HG03139 (cell line): Measurements from ENCODE around the gene CLSTN2.

Experiments
- ATAC-seq: cut with Tn5 transposase; IDR thresholded peaks from one replicate; pipeline ENCODE4 v1.9.1; 2021; ENCODE audit not compliant: unreplicated experiment

The CLSTN2 gene

DNA sequence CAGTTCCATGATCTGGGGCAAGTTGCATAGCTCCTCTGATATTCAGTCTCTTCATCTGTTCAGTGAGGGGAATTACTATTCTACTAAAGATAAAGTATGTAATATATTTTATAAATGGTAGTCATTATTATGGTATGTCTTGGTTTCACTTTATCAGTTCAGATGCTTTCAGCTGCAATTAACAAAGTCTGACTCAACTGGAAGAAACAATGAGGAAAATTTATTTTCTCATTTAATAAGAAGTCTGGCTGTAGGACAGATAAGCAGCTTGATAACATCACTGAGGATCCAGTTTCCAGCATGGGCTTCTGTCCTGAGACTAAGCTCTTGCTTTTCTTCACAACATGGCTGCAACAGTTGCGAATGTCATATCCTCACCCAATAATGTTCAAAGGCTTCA lies 388.6 kb downstream of the CLSTN2 start:
- no peak for ATAC-seq

DNA sequence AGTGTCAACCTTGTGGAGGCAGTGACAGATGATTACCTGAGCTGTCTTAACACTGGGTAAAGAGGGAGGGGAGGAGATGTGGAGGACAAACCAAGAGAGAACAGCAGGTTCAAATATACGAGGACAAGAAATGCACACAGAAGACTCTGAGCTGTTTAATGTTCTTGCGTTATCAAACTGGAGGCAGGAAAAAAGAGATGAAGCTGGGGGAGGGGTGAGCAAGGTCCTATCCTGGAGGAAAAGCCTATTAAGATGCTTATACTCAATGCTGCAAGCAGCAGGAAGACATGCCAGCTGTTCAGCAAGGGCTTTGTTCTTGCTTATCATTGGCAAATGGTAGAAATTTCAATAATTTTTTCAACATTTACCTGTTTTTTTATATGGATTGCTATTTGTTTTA lies 397.1 kb downstream of the CLSTN2 start:
- ATAC-seq = no peak

DNA sequence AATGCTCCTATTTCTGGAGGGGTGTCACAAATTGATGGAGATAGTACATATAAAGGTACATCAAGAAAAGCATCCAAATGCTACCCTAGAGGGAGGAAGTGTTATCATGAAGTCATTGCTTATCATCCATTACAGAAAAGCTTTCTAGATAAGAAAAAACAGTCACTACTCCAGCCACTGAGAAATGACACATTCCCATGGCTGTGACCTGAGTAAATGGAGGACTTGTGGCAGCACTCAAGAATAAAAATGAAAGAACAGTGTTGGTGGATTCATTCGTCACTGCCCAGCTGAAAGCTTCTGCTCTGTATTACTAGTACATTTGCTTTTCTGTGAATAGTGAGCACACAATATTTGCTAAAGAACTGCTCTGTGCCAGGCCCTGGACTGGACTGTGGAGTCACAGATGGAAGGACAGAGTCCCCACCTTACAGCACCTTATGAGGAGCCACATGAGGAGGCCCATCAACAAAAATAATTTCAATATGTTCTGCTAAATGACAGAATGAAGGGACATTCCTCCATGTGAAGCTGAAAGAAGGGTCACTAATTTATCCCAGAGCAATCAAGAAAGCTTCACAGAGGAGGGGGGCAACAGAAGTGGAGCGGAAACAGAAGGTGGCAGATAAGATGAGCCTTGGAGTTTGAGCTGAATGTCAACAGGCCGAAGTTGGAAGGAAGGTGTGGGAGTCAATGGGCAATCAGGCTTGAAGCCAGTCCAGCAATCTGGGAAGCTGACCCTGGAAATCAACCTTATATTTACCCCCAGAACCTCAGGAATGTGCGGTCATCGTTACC lies 399.3 kb downstream of the CLSTN2 start:
- no peak for ATAC-seq

DNA sequence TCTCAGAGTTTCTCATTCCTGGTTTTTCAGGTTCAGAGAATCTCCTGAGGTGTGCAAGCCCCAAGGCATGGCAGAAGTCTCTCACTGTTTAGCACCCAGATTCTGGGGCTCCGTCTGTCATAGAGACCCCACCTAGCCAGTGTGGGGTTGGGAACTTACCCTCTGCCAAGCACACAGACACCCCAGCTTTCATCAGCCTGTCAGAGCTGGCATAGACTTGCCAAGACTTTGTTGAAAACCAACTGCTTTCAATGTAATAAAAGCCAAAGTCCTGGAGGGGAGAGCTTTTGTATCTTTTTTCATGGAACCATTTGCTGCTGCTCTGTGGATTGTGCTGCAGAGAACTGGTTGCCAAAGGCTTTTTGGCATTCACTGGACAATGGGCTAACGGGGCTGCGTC lies 401.5 kb downstream of the CLSTN2 start:
- ATAC-seq = no peak

DNA sequence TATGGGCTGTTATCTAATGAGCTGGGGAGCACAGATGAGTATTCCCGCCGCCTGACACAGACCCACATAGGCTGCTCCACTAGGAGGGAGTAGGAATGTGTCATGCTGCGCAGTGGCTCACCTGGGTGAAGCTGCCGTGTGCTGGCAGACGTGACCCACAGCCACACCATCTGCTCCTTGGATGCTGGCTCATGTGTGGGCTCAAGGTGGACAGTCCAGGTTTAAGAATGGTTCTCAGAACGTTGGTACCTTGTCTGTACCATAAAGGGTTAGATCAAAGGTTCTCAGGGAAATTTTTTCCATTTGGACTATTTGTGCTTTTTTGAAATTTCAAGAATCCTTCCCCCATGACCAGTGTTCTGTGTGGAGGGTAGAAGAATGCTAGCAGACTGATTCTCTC lies 403.9 kb downstream of the CLSTN2 start:
- no peak for ATAC-seq

DNA sequence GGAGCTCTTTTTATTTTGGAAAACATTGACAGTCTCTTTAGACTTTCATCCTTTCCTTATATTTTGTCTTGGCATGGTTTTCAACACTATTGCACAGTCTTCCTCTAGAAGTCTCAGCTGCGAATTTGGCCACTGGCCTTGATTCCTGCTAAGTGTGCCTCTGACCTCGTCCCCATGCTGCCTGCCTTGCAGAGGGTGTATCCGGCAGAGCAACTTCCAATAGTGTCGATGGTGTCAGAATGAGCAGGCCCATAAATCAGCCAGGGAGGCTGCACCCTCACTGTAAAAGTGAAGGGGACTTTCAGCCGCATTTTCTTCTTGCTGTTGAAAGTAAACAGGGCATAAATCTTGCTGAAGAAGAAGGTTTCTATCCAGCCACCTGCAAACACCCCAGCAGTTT lies 406.2 kb downstream of the CLSTN2 start:
- ATAC-seq = no peak

DNA sequence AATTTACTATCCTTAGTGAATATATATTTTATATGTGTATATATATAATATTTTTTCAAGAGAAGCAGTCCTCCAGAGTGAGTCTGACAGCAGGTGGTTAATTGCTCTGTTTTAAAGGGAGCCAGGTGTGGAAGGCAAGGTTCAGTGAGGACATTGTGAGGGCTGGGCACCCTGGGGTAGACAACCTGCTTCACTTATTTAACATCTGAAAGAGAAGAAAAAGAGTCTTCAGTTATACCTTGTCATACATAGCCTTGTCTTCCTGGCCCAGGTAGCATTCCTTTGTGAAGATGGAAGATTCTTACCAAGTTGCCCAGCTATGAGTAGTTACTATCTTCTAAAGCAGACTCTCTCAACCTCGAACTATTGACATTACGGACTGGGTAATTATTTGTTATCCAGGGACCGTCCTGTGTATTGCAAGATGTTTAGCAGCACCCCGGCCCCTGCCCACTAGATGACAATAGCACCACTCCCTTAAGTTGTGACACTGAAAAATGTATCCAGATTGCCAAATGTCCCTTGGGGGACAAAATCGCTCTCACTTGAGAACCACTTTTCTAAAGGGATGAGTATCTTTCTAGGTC lies 406.9 kb downstream of the CLSTN2 start:
- no peak for ATAC-seq

DNA sequence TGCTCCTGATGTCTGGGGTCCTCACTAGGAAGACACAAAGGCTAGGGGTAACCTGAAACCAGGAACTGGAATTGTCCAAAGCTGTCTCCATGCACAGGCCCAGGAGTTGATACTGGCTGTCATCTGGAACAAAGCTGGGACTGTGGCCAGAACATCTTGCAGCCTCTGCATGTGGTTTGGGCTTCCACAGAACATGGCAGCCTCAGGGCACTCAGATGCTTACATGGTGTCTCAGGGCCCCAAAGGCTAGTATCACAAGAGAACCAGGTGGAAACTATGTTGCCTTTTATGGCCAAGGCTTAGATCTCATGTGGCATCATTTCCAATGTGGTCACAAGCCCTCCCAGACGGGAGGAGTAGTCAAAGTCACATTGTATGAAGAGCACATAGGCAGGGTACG lies 407.7 kb downstream of the CLSTN2 start:
- ATAC-seq = no peak

DNA sequence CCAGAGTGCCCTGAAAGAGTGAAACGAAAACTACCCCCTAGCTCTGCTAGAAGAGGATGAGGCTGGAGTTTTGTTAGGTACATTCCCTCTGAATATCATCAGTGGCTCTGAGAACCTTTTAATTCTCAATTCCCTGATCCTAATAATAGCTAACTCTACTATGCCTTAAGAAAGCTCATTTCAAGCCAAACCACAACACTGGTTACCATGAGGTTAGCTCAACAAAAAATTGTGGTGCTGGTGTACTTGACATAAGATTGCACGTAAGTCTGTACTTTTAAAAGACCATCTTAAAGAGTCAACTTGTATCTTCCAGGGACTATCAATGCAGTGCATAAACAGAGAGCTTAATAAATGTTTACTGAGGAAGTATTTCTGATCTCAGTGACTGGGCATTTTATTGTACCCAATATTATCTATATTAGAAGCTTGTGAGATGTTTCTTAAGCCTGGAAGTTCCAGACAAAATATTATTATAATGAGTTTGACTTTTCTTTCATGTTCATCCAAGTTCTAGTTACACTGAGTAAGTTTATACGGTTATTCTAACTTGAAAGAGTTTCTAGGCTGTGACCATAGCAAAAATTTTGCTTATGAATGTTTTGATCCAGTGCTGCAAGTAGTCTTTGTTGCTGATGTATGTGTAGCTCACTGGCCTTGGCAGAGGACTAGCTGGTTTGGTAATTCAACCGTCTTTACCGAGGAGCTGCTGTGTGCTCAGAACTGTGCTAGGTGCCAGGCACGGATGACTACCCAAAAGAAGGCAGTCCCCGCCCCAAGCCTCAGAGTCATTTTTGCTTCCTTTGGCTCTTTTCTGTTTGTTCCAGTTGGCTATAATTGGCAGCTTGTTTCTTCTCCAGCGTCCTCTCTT lies 408.5 kb downstream of the CLSTN2 start:
- no peak for ATAC-seq

DNA sequence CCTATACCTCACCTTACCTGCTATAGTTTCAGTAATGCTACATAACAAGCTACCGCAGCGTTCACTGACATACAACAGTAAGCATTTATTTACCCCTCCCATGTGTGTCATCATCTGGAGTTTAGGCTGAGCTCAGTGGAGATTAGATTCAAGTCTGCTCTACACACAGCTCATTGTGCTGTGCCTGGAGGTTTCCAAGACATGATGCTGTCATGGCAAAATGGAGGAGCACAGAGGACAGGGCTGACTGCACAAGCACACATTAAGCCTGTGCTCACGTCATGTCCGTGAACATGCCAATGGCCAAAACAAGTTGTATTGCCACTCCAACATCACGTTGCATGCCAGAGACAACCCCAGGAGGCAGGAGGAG lies 409.1 kb downstream of the CLSTN2 start:
- no peak for ATAC-seq

DNA sequence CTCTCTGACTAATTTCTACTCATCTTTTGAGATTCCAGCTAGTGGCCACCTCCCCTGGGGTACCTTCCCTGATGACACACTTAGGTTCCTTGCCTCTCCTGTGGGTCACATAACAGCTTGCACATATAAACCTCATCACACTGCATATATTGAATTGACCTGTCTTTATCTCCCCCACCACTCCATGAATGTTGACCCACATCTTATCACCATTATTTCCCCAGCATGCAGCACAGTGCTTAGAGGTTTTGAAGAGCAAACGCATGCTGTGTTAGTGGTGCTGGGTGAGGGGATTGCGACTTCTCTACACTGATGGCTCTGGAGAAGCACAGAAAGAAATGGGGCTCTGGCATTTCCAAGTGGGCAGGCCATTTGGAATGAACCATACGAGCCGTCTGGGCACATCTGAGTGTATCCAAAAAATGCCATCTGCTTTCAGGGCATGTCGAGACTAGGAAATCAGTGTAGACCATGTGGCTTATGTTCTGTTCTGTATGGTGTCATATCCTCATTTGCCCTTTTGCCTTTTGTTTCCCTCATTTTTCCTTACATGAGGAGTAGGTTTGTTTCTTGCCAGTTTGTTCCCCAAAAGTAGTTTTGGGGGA lies 409.7 kb downstream of the CLSTN2 start:
- ATAC-seq = no peak

DNA sequence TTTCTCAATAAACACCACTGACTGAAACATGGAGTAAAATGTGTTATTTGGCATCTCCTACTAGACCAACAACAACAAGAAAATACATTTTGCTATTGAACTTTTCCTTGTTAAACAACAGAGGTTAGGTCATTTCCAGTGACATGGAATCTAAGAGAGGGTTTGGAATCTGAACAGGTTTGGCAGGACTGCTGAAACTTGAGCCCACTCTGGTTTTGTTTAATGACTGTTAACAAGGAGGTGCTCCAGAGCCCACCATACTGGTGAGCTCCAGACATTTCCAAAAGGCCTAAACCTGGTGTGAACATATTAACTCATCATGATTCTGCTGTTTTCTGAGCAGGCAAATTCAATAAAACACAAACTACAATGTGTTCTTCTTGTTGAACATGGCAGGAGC lies 412.2 kb downstream of the CLSTN2 start:
- no peak for ATAC-seq

DNA sequence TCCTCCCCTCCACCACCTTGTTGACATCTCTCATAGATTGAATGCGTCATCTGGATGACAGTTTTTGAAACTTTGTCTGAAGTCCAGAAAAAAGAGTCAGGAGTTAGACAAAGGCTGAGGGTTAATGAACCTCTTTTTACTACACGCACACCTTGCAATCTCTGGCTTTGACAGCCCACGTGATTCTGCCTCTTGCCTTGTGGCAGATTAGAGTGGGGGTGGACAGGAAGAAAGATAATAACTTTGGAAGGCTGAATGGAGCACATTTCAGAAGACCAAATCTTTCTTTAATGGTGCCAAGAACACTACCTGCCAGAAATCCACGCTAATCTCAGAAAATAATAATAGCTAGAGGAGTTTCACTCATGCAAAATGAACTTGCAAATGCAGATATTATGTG lies 415.0 kb downstream of the CLSTN2 start:
- ATAC-seq = no peak

DNA sequence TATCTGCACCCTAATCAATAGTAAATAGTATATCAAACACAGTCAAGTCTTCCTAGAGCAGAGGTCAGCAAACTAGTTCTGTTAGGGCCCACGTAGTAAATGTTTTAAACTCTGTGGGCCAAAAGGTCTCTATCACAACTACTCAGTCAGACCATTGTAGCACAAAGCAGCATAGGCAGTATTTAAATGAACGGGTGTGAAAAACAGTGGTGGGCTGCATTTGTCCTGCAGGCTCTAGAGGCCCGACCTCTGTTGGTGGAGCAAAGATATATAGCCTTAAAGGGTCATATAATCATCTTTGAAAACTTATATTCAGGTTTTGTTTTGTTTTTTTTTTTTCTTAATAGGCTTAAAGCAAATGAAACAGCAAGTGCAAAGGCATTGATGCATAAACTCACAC lies 416.5 kb downstream of the CLSTN2 start:
- no peak for ATAC-seq

DNA sequence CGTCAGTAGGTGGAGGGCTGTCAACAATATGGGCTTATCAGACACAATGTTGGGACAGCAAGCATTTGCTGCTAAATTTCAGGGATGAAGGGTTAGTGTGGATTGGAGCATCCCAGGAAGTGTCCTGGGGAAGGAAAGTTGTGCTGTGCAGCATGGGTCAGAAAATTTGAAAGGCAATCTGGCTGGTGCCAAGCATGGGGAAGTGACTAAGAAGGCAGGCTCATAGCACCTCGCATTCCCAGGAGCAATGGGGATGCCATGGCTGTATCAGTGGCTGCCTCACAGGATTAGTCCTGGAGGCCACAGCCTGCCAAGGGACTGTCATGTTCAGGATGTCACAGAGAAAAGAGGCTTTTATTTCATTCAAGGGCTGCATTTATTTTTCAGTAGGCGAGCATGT lies 420.5 kb downstream of the CLSTN2 start:
- ATAC-seq = no peak

DNA sequence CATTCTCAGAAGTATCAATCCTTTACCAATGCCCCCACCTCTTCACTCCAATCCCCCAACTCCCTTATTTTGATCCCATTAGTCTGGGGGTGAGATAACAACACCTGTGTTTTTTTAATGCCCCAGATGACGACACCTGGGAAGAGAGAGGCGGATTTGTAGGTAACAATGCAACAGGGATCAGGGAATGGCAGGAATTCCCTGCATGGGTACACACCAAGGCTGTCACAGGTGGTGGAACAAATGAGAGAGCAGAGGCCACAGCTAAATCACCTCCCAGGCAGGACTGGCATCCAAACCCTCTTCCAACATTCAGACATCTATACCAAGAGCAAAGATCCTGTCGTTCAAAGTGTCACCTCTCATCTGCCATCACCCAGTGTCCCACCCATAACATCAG lies 423.7 kb downstream of the CLSTN2 start:
- no peak for ATAC-seq

DNA sequence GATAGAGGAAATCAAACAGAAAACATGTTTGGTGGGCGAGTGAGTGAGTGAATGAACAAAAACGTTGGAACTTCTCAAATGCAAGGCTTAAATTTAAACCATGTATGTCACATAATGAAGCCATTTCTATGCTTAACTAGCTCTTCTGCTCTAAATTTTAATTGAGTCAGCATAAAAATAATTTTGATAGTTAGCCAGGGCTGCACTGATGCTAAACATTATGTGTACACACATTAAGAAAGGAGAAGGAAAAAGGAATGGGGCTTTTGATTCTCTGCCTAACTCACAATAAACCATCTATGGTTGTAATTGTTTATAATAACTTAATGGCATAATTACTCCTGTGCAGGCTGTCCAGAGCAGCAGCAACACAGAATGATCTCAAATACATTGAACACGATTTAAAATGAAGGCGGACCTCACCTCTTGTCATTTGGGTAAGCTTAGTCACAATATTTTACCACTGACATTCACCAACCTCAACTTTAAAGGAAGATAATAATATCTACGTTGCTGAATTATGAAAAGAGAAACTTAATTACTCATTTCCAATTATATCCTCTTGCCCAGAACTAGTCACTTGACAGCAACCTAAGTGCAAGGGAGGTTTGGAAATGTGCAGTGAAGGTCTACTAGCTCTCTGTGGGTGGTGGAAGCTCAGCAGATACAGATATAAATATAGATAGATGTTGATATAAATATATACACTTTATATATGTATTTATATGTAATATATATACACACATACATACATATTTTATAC lies 424.4 kb downstream of the CLSTN2 start:
- no peak for ATAC-seq

DNA sequence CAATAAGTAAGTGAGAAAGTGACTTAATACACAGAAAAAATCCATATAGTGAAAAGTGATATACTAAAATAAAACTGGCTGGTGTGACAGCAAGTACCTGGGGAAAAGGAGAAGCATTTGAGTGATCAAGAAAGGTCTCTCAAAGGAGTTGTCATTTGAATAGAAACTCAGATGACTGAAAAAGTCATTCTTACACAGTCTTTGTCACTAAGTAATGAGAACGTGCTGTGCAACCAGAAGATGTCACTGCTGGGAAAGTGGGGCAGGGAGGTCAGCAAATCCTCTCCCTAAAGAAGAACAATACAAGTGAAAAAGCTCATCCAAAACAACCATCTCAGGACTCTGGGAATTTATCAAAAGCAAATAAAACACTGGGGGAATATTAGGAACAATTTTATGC lies 425.3 kb downstream of the CLSTN2 start:
- no peak for ATAC-seq

DNA sequence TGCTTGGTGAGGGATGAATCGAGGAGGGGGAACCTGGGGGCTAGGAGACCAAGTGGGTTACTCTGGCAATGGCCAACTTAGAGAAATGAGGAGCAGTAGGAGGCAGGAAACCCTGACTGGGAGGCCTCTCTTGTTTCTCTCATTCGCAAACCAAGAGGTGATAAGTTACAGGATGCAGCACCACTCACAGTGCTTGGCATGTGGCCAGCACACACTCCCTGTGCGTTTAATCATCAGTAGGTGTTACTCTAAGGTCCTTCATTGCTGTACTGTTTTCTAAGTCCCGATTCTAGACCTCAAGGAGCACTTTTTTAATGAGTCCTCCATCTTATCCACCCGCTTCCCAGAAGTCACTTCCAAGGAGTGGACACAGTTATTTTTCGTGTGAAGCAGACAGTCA lies 428.8 kb downstream of the CLSTN2 start:
- no peak for ATAC-seq

DNA sequence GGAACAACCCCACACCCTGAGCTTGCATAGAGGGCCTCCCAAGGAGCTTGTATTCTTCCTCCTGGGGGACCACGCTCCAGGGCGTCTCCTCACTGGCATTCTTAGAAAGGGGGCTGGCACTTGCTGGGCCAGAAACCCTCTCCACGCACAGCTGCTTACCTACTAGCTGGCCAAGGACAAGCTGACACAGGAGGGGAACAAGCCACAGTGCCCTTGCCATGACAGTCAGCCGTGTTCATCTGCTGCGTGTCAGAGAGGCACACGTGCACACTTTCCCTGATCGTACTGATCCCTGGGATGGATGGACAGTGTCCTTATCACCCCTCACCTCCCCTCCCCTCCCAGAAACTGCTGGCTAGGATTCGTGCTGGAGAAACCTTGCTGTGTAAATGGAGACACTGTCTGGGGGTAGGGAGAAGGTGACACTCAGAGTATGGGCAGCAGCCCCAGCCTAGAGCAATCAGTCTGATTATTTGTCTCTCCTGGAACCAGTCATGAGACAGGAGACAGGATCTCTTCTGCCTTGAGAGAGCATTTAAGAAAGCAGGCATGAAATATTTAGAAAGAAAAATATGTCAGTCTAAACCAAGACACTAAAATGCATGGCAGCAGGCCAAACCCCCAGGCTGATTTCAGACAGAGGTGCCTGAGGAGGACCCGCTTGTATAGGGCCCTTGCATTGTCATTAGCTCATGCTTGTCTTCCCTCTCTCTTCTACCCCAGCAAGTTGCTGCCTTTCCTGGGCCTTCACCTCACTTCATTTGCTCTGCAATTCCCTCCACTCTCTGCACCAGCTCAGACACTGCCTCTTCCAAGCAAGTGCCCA lies 431.1 kb downstream of the CLSTN2 start:
- ATAC-seq = no peak
